ENCODE results near the gene TST.

TST gene

GRCh38 chr22:37012262-37012904, 6.9 kb downstream of the TST start:
- H3K14ac ChIP-seq (ENCODE audit: low read length): no peak overlapping the region
- no peaks in the 10 kb centered on the region for H3K27me3 ChIP-seq (ENCODE audit: control insufficient read depth in 3 of 3, insufficient read depth in 3 of 3, low read depth in 1 of 3, low read length in 3 of 3)
- no peak overlapping the region for H3K4me3 ChIP-seq (ENCODE audit: low read length in 2 of 2)
- peaks cover 10 to 15% of the 10 kb centered on the region in 2 donors for H3K36me3 ChIP-seq (replicated peaks in 1 of 2; ENCODE audit: control insufficient read depth in 2 of 2, insufficient read depth in 2 of 2, low read length in 2 of 2)
- no peak overlapping the region for H2BK5ac ChIP-seq (ENCODE audit: low read length)
- H3K23ac ChIP-seq (ENCODE audit: low read depth, low read length, poor library complexity): no peak overlapping the region
- H2BK15ac ChIP-seq (ENCODE audit: low read length): no peak overlapping the region
- peak overlapping the region; percentile 24 for H3K18ac ChIP-seq (ENCODE audit: low read length)
- H2BK12ac ChIP-seq (ENCODE audit: low read length): no peak overlapping the region
- no peak overlapping the region for H3K4ac ChIP-seq (ENCODE audit: low read length)
- WGBS, 2 donors (ENCODE audit: extremely low coverage in 2 of 2, insufficient read length in 2 of 2, insufficient replicate concordance in 1 of 2): no CpG with 5 or more reads among the region's 9 CpGs
- H2BK120ac ChIP-seq (ENCODE audit: low read depth, low read length): no peak overlapping the region
- no peak overlapping the region for H2AK5ac ChIP-seq (ENCODE audit: low read depth, low read length)
- H3K4me2 ChIP-seq (ENCODE audit: insufficient read depth, low read length, poor library complexity, severe bottlenecking): no peak overlapping the region
- no peak overlapping the region for H3K9ac ChIP-seq (ENCODE audit: low read depth, low read length, poor library complexity)
- H3K27ac ChIP-seq (replicated peaks; ENCODE audit: low read length): no peak overlapping the region
- peaks cover 7 to 9% of the 10 kb centered on the region in 2 donors for H3K4me1 ChIP-seq (ENCODE audit: control insufficient read depth in 2 of 2, insufficient read depth in 1 of 2, low read depth in 1 of 2, low read length in 2 of 2)
- H3K9me3 ChIP-seq (replicated peaks in 1 of 2; ENCODE audit: control insufficient read depth in 2 of 2, insufficient read depth in 1 of 2, low read depth in 1 of 2, low read length in 2 of 2): peaks cover 0 to 2% of the 10 kb centered on the region in 2 donors
- no peak overlapping the region for H4K8ac ChIP-seq (ENCODE audit: low read depth, low read length)
- no peak for DNase-seq (ENCODE audit: low spot score)
- no peak overlapping the region for H4K91ac ChIP-seq (ENCODE audit: low read depth, low read length, poor library complexity)
- peaks cover 2% of the 10 kb centered on the region for H3K79me1 ChIP-seq (ENCODE audit: low read depth, low read length)
- H2AFZ ChIP-seq (ENCODE audit: low read length): no peak overlapping the region

DNA sequence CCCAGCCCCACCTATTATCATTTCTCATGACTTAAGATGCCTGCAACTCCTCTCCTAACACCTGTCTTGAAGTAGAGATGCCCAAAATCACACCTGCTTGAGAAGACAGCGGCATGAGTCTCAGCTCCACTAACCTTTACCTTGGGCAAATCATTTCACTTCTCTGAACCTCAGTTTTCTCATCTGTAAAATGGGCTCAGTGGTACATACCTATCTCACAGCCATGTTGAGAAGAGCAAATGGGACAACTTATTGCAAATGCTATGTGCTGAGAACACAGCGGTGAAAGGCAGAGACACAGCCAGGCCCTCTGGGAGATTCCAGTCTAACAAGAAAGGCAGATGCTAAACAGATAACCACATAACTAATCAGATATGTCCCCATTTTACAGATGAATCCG, 7.8 kb downstream of the TST start:
- Histone ChIP-seq H3K4ac (ENCODE audit: low read length) (no peak overlapping the region), H3K27ac (replicated peaks; ENCODE audit: low read length) (no peak overlapping the region)

DNA sequence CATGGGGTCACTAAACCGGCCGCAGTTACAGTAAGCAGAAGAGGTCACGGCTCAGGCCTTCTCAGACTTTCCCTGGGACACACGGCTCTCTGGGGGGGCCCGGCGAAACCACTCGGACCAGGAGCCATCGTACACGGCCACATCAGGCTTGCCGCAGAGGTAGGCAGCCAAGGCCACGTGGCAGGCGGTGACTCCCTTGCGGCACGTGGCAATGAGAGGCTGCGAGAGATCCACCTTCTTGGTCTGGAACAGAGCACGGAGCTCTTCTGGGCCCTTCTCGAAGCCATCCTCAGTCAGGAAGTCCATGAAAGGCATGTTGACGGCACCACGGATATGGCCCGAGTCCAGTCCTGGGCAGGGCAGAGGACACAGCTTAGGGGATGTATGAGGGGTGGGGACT, 8.3 kb downstream of the TST start:
- Histone ChIP-seq H3K4me3 (ENCODE audit: low read length in 2 of 2) (no peak overlapping the region), H3K27me3 (ENCODE audit: control insufficient read depth in 3 of 3, insufficient read depth in 3 of 3, low read depth in 1 of 3, low read length in 3 of 3) (peaks cover 0 to 2% (median 0%) of the 10 kb centered on the region in 3 experiments), H3K4me2 (ENCODE audit: insufficient read depth, low read length, poor library complexity, severe bottlenecking) (no peak overlapping the region), H3K4ac (ENCODE audit: low read length) (no peak overlapping the region), H3K14ac (ENCODE audit: low read length) (no peak overlapping the region), H4K91ac (ENCODE audit: low read depth, low read length, poor library complexity) (no peak overlapping the region), H3K79me1 (ENCODE audit: low read depth, low read length) (no peaks in the 10 kb centered on the region), H3K36me3 (replicated peaks in 1 of 2; ENCODE audit: control insufficient read depth in 2 of 2, insufficient read depth in 2 of 2, low read length in 2 of 2) (peaks cover 1 to 5% of the 10 kb centered on the region in 2 donors), H3K23ac (ENCODE audit: low read depth, low read length, poor library complexity) (no peak overlapping the region), H2BK12ac (ENCODE audit: low read length) (no peak overlapping the region), H2AK5ac (ENCODE audit: low read depth, low read length) (no peak overlapping the region), H2BK5ac (ENCODE audit: low read length) (no peak overlapping the region), H3K9ac (ENCODE audit: low read depth, low read length, poor library complexity) (no peak overlapping the region), H3K9me3 (replicated peaks in 1 of 2; ENCODE audit: control insufficient read depth in 2 of 2, insufficient read depth in 1 of 2, low read depth in 1 of 2, low read length in 2 of 2) (peaks cover 0 to 2% of the 10 kb centered on the region in 2 donors), H2BK15ac (ENCODE audit: low read length) (no peak overlapping the region), H4K8ac (ENCODE audit: low read depth, low read length) (no peak overlapping the region), H3K18ac (ENCODE audit: low read length) (no peak overlapping the region), H2AFZ (ENCODE audit: low read length) (no peak overlapping the region), H3K4me1 (ENCODE audit: control insufficient read depth in 2 of 2, insufficient read depth in 1 of 2, low read depth in 1 of 2, low read length in 2 of 2) (peaks cover 8 to 10% of the 10 kb centered on the region in 2 donors), H2BK120ac (ENCODE audit: low read depth, low read length) (no peak overlapping the region), H3K27ac (replicated peaks; ENCODE audit: low read length) (no peak overlapping the region)
- no peak for DNase-seq (ENCODE audit: low spot score)
- no CpG with 5 or more reads among the region's 20 CpGs for WGBS, 2 donors (ENCODE audit: extremely low coverage in 2 of 2, insufficient read length in 2 of 2, insufficient replicate concordance in 1 of 2)

More for the DNA sequence above, 7.8 kb downstream of the TST start:
- H3K14ac ChIP-seq (ENCODE audit: low read length): no peak overlapping the region
- no peak overlapping the region for H4K91ac ChIP-seq (ENCODE audit: low read depth, low read length, poor library complexity)
- no peak overlapping the region for H2BK15ac ChIP-seq (ENCODE audit: low read length)
- H3K4me3 ChIP-seq (ENCODE audit: low read length in 2 of 2): no peak overlapping the region
- no peak overlapping the region for H2BK12ac ChIP-seq (ENCODE audit: low read length)
- H2BK5ac ChIP-seq (ENCODE audit: low read length): no peak overlapping the region
- H4K8ac ChIP-seq (ENCODE audit: low read depth, low read length): no peak overlapping the region
- no peak overlapping the region for H2AK5ac ChIP-seq (ENCODE audit: low read depth, low read length)
- no peak overlapping the region for H2BK120ac ChIP-seq (ENCODE audit: low read depth, low read length)
- no CpG with 5 or more reads among the region's 3 CpGs for WGBS, 2 donors (ENCODE audit: extremely low coverage in 2 of 2, insufficient read length in 2 of 2, insufficient replicate concordance in 1 of 2)
- no peak overlapping the region for H2AFZ ChIP-seq (ENCODE audit: low read length)
- no peak overlapping the region for H3K9ac ChIP-seq (ENCODE audit: low read depth, low read length, poor library complexity)
- peaks cover 0 to 2% of the 10 kb centered on the region in 2 donors for H3K9me3 ChIP-seq (replicated peaks in 1 of 2; ENCODE audit: control insufficient read depth in 2 of 2, insufficient read depth in 1 of 2, low read depth in 1 of 2, low read length in 2 of 2)
- H3K23ac ChIP-seq (ENCODE audit: low read depth, low read length, poor library complexity): no peak overlapping the region
- no peak overlapping the region for H3K18ac ChIP-seq (ENCODE audit: low read length)
- H3K36me3 ChIP-seq (replicated peaks in 1 of 2; ENCODE audit: control insufficient read depth in 2 of 2, insufficient read depth in 2 of 2, low read length in 2 of 2): peaks cover 6 to 8% of the 10 kb centered on the region in 2 donors
- H3K27me3 ChIP-seq (ENCODE audit: control insufficient read depth in 3 of 3, insufficient read depth in 3 of 3, low read depth in 1 of 3, low read length in 3 of 3): no peaks in the 10 kb centered on the region
- peaks cover 2% of the 10 kb centered on the region for H3K79me1 ChIP-seq (ENCODE audit: low read depth, low read length)
- H3K4me2 ChIP-seq (ENCODE audit: insufficient read depth, low read length, poor library complexity, severe bottlenecking): no peak overlapping the region
- no peak for DNase-seq (ENCODE audit: low spot score)
- peaks cover 8 to 10% of the 10 kb centered on the region in 2 donors for H3K4me1 ChIP-seq (ENCODE audit: control insufficient read depth in 2 of 2, insufficient read depth in 1 of 2, low read depth in 1 of 2, low read length in 2 of 2)

DNA sequence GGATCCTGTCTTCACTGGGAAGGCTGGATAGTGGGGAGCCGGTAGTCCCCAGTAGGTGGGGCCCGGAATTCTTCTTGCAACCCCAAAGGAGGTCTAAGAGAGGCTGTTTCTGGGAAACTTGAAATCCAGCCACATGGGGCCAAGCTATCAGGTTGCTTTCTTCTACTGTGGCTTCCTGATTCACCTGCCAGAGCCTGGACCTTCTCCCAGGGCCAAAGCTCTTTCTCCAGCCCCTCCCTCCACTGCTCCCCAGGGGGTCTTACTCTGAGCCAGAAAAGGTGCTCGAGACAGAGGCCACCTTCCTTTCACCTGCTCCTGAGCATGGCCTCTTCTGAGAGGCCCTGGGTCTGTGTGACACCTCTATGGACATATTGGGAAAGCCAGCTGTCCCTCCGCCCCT, 9.1 kb downstream of the TST start:
- H3K9ac ChIP-seq (ENCODE audit: low read depth, low read length, poor library complexity): no peak overlapping the region
- no peak overlapping the region for H3K27ac ChIP-seq (replicated peaks; ENCODE audit: low read length)
- H3K36me3 ChIP-seq (replicated peaks in 1 of 2; ENCODE audit: control insufficient read depth in 2 of 2, insufficient read depth in 2 of 2, low read length in 2 of 2): peaks cover 0 to 5% of the 10 kb centered on the region in 2 donors
- H3K27me3 ChIP-seq (ENCODE audit: control insufficient read depth in 3 of 3, insufficient read depth in 3 of 3, low read depth in 1 of 3, low read length in 3 of 3): peaks cover 0 to 9% (median 0%) of the 10 kb centered on the region in 3 experiments
- WGBS, 2 donors (ENCODE audit: extremely low coverage in 2 of 2, insufficient read length in 2 of 2, insufficient replicate concordance in 1 of 2): no CpG with 5 or more reads among the region's 4 CpGs
- H2BK5ac ChIP-seq (ENCODE audit: low read length): no peak overlapping the region
- peaks cover 8 to 10% of the 10 kb centered on the region in 2 donors for H3K4me1 ChIP-seq (ENCODE audit: control insufficient read depth in 2 of 2, insufficient read depth in 1 of 2, low read depth in 1 of 2, low read length in 2 of 2)
- H3K18ac ChIP-seq (ENCODE audit: low read length): no peak overlapping the region
- H2BK15ac ChIP-seq (ENCODE audit: low read length): no peak overlapping the region
- no peak overlapping the region for H3K23ac ChIP-seq (ENCODE audit: low read depth, low read length, poor library complexity)
- no peak overlapping the region for H3K4me2 ChIP-seq (ENCODE audit: insufficient read depth, low read length, poor library complexity, severe bottlenecking)
- no peak overlapping the region for H2BK12ac ChIP-seq (ENCODE audit: low read length)
- H3K14ac ChIP-seq (ENCODE audit: low read length): no peak overlapping the region
- H3K4ac ChIP-seq (ENCODE audit: low read length): no peak overlapping the region
- H3K4me3 ChIP-seq (ENCODE audit: low read length in 2 of 2): no peak overlapping the region
- H3K9me3 ChIP-seq (replicated peaks in 1 of 2; ENCODE audit: control insufficient read depth in 2 of 2, insufficient read depth in 1 of 2, low read depth in 1 of 2, low read length in 2 of 2): peaks cover 0 to 2% of the 10 kb centered on the region in 2 donors
- H2BK120ac ChIP-seq (ENCODE audit: low read depth, low read length): no peak overlapping the region
- no peak overlapping the region for H4K91ac ChIP-seq (ENCODE audit: low read depth, low read length, poor library complexity)
- no peak overlapping the region for H4K8ac ChIP-seq (ENCODE audit: low read depth, low read length)
- no peak overlapping the region for H2AFZ ChIP-seq (ENCODE audit: low read length)
- H3K79me1 ChIP-seq (ENCODE audit: low read depth, low read length): no peaks in the 10 kb centered on the region
- DNase-seq (ENCODE audit: low spot score): no peak
- no peak overlapping the region for H2AK5ac ChIP-seq (ENCODE audit: low read depth, low read length)

All from neuronal stem cell (in vitro differentiated cells).